LHCN-M2 (cell line): ENCODE data around the gene FGF9. TPM values are rescaled to one million over a fixed set of nuclear protein-coding genes. Genes with fewer than 3 reads are reported as not detected.

ENCODE experiments used
- DNase-seq: peaks from one replicate; pipeline ENCODE4 v3.0.0-alpha.2; 2012; ENCODE audit warnings: low read depth
- total RNA-seq: library from RNA; depleted of rRNA; stranded (reverse); fragments of >200 nt; gene quantifications from 2 replicates; pipeline ENCODE4 v1.2.3, GENCODE V29; 2014

FGF9 gene
- total RNA-seq, 1 experiment from 2014 or later, result not detected

- DNase-seq, result no peak
These were observed 3.7 kb downstream of the FGF9 start for GRCh38 chr13:21674490-21675009.

DNA sequence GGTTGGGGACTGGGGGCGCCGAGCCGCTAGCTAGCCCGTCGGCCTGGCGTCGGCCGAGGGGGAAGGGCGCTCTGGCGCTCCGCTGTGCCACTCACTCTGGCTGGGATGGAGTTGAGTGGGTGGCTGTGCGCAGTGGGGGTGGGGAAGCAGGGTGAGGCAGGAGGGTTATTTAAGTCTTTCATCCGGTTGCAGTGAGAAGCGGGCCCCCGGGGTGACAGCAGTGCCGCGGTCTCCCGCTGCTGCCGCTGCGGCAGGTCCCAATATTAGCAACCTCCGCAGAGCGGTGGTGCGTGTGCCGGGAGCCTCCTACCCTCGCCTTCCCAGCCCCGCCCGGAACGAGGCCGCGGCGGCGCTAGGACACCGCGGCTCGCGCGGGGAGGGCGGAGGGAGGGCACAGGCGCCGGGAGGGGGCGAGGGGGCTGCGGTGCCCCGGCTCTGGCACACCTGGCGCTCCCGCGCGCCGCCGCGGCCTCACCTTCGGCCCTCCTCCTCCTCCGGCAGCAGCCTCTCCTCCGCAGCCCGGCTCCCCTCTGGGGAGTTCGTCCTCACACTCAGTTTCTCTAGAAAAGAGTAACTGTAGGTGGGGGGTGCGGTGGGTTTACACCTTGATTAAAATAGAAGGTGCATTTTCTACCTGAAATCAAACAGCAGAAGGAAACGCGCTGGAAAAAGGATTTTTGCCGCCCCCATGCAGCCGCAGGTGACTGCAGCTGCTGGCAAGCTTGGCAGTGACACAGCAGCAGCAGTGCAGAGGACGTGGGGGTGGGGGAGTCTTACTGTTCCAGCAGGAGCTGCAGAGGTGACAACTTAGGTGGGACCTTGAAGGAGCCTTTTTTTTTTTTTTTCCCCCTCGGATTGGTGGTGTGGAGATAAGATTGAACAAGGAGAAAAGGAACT, 4.5 kb downstream of the FGF9 start:
- no peak for DNase-seq

DNA sequence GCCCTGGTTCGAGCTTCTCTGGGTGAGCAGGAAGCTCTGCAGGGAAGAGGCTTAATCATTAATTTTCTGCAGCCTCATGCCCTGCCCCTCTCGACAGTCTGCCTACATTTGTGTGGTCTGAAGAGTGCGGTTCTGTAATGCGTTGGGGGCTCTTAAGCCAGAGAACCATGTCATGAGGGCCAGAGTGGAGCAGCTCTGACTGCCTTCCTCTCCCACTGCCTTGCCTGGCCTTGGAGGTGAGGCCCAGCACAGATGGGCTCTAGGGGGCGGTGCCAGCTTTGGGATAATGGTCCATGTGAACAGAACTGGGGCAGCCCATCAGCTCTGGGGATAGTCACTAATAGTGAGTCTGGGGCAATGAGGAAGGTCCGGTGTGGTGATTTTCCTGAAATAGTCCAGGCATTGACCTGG, 5.7 kb downstream of the FGF9 start:
- DNase-seq, result no peak

- DNase-seq, result no peak
These were observed 6.3 kb downstream of the FGF9 start for GRCh38 chr13:21677075-21677623.

DNA sequence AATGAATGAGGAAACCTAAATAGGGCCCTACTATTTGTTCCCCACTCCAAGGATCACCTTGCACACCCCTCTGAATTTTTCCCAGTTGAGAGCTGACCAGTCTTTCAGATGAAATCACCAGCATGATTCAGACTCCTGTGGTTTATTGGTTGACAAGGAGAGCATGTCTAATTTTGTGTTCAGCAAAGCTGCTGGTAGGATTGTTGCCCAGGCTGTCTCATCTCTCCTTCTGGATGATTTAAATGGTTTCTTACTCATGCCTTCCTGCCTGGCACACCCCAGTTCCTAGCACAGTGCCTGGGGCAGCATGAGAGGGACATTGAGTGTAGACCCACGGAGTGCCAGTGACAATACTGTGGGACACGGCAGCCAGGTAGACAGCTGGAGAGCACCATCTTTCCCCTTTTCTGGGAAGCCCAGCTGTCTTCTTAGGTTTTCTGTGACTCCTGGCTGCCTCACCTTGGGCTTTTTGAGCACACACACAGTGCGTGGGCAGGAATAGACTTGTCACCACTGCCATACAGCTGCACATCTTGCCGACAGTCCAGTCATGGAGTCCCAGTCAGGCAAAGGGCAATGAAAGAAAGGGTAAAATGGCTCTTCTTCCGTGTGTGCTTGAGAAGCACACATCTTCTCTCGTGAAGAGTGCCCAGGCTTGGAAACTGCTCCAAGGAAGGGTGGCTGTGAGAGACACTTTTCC, 12.3 kb downstream of the FGF9 start:
- peak; percentile 85 for DNase-seq

DNA sequence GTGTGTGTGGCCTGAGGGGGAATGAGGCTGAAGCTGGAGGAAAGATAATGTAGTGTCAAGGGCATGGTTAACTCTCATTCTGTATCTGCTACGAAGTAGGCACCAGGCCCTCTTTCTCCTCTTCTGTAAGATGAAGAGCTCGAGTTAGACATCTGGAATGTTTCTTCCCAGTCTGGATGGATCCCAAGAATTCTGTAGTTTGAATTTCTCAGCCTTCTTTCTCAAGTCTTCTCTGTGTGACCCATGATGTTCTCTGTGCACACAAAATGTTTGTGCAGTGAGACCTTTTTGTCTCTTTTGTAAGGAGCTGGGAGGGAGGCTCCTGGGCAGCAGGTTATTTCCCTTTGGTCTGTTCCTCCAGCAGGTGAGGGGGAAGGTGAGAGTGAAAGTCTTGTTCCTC, 13.7 kb downstream of the FGF9 start:
- DNase-seq, result no peak

- DNase-seq, result no peak
These were observed 14.7 kb downstream of the FGF9 start for GRCh38 chr13:21685485-21686064.

DNA sequence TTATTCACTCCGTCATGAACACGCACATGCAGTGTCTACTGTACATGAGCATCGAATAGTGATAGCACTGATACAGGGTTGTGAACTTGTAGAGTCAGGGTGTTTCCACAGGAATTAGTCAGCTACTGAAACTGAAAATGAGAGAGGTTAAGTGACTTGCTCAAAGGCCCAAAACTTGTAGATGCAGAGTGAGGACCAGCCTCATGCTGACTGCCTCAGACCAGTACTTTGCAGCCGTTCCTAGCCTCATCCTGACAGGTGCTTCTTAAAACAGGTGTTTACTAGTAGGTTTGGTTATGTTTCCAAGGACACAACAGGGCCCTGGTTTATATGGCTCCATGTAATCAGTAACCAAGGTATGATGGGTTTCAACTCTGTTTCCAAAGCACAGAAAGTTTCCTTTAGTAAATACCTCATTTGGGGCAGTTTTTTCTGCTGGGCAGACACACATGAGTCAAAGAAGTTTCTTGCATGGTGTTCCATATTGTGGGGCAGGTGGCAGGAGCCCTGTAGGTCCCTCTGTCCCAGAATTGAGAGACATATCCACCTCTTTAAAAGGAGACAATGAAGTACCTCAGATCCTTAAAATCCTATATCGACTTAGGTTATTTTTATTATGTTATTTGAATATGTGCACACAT, 16.0 kb downstream of the FGF9 start:
- no peak for DNase-seq

DNA sequence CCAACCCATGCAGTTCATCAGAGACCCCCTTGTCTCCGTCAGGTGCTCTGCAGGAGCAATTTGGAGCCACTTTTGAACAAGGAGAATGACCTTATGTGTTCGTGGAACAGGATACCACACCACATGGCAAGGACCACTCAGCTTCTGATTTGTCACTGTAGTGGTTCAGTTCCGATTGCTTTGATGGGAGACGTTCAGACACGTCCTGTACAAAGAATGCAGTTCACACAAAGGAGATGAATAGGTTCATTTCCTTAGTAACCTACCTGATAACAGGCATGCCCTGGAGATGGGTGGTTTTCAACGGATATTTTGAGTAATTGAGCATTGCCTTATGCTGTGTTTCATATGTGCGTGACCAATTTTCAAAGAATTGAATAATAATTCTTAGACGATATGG, 17.2 kb downstream of the FGF9 start:
- no peak for DNase-seq

DNA sequence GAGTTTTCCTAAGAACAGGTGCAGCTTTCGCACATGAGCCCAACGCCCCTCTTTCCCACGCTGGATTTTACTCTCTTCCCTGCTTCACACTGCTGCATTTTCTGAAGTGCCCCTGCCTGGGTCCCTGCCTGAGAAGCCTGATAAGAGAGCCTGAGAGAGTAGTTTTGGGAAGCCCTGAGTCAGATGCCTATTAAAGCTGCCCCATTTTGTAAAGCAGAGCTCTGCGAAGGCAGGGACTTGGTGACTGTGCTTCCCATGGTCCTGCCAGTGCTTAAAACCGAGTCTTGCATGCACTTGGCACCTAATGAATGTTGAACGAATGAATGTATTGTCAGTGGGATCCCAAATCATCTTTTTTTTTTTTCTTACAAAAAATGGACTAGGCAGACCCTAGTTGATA, 18.2 kb downstream of the FGF9 start:
- DNase-seq, result no peak

DNA sequence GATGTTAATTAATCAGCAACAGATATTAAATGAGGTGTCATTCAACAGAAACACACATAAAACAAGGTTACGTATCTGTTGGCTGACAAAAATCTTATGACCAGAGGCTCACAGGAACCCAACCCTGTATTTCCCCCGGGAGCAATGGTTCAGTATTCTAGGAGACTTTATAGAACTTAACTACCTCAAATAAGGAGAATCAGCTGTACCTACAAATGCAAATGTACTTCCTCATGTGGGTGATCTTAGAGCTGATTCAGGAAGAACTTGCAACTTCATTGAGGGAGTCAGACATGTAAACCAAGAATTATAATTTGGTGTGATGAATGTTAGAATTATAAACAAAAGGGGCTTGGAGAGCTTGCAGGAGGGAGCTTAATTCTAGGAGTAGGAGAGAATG, 20.1 kb downstream of the FGF9 start:
- DNase-seq, result no peak

GRCh38 chr13:21691500-21691899, 20.6 kb downstream of the FGF9 start:
- DNase-seq, result no peak

GRCh38 chr13:21691928-21692327, 21.1 kb downstream of the FGF9 start:
- DNase-seq, result no peak

DNA sequence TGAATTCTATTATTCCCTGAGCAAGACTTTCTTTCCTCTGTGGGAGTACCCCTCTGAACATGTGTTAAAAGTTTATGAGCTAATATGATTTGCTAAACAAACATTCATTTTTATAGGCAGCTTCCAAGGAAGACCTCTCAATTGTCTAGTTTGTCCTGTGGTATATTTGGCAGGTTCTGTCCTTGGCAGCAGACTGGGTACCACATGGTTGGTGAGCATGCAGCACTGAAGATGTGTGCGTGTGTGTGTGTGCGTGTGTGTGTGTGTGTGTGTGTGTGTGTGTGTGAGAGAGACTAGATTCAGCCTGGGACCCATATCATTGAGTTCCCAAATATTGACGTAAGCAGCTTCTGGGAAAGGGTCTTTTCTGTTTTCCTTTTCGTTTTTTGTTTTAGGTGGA, 24.0 kb downstream of the FGF9 start:
- DNase-seq, result no peak

DNA sequence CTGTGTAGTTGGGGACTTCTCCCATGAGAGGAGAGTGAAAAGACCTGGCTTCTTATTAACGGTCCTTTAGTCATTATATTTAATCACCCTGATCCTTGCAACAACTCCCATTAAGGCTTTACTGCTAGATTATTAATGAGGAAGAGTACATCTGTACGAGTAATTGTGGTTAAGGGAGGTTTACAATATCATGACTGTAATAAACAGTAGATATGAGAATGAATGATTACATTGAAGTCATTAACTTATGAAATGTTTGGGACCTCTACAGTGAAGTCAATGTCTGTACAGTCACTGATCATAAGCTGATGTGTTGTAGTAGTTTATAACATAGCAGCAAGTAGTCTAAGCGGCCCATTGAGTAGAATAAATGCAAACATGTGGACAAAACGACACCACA, 24.7 kb downstream of the FGF9 start:
- no peak for DNase-seq

DNA sequence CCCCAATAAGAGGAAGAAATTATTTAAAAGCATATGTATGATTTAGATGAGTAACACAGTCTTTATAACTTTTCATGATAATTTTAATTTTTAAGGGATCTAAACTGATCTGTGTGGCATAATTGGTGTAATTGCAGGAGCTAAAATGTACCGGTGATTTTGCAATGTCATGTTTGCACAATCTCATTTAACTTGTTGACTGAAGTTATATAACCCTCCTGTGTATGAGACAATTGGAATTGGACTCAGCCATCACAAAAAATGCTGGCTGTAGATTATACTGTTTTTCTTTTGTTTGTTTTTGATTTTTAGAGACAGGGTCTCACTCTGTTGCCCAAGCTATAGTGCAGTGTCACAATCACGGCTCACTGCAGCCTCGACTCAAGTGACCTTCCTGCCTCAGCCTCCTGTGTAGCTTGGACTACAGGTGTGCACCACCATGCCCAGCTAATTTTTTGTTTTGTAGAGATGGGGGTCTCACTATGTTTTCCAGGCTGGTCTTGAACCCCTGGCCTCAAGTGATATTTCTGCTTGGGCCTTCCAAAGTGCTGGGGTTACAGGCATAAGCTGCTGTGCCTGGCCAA, 26.1 kb downstream of the FGF9 start:
- no peak for DNase-seq

GRCh38 chr13:21698817-21699679, 28.2 kb downstream of the FGF9 start:
- DNase-seq, result no peak

DNA sequence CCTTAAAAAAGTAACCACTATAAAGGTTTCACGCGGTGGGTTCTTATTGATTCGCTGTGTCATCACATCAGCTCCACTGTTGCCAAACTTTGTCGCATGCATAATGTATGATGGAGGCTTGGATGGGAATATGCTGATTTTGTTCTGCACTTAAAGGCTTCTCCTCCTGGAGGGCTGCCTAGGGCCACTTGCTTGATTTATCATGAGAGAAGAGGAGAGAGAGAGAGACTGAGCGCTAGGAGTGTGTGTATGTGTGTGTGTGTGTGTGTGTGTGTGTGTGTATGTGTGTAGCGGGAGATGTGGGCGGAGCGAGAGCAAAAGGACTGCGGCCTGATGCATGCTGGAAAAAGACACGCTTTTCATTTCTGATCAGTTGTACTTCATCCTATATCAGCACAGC, 30.6 kb downstream of the FGF9 start:
- no peak for DNase-seq

GRCh38 chr13:21703846-21704245, 33.0 kb downstream of the FGF9 start:
- no peak for DNase-seq

DNA sequence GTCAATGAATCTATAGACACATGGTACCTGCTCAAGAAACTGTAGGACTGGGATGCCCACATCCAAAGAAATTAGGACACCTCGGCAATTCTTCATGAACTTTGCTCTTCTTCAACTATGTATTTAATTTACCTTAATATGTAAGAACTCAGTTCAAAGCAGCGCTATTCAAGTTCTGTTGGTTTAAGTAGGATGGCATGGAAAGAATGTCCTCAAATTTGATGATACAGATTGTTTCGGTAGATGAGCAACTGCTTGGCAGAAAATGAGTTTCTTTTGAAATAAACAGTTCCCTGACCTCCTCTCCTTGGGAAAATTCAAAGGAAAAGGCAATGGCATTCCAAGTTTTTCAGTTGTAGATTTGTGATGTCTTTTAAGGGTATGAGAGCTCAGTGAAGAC, 36.7 kb downstream of the FGF9 start:
- no peak for DNase-seq
